Measurements from ENCODE around the gene GGT1.

DNA sequence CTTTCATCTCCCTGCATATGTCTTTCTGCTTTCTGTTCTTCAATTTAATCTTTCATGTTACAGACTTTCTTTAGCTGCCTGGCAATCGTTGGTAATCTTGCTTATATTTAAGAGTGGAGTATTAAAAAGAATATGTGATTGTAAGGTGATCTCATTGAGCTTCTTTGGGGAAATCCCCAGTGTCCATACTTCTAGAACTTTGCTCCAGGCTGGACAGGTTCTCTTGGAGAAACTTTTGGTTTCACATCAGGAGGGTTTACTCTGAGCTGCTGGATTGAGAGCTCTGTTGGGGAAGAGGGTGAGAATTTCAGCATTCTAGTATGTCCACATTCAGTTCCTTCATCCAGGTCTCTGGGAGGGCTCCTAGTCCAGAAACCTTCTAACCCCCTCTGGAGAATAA, 26.2 kb upstream of the GGT1 start:
- TF ChIP-seq, protein P1, sequence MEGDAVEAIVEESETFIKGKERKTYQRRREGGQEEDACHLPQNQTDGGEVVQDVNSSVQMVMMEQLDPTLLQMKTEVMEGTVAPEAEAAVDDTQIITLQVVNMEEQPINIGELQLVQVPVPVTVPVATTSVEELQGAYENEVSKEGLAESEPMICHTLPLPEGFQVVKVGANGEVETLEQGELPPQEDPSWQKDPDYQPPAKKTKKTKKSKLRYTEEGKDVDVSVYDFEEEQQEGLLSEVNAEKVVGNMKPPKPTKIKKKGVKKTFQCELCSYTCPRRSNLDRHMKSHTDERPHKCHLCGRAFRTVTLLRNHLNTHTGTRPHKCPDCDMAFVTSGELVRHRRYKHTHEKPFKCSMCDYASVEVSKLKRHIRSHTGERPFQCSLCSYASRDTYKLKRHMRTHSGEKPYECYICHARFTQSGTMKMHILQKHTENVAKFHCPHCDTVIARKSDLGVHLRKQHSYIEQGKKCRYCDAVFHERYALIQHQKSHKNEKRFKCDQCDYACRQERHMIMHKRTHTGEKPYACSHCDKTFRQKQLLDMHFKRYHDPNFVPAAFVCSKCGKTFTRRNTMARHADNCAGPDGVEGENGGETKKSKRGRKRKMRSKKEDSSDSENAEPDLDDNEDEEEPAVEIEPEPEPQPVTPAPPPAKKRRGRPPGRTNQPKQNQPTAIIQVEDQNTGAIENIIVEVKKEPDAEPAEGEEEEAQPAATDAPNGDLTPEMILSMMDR (tag by site-specific recombination; IDR thresholded peaks at IDR 0.05), result no peak
- TF ChIP-seq ZBTB8A (tag by site-specific recombination; IDR thresholded peaks at IDR 0.05) (no peak), WT1 (tag by site-specific recombination; IDR thresholded peaks at IDR 0.05) (no peak), ZNF274 (IDR thresholded peaks at IDR 0.05; ENCODE audit: low read length) (no peak), ZNF274 (tag by site-specific recombination; IDR thresholded peaks at IDR 0.05; ENCODE audit: borderline replicate concordance) (no peak), ZNF561 (tag by site-specific recombination; IDR thresholded peaks at IDR 0.05; ENCODE audit: borderline replicate concordance) (no peak), ZNF366 (tag by site-specific recombination; conservative IDR thresholded peaks at IDR 0.05) (no peak)
- TF ChIP-seq, protein P2, sequence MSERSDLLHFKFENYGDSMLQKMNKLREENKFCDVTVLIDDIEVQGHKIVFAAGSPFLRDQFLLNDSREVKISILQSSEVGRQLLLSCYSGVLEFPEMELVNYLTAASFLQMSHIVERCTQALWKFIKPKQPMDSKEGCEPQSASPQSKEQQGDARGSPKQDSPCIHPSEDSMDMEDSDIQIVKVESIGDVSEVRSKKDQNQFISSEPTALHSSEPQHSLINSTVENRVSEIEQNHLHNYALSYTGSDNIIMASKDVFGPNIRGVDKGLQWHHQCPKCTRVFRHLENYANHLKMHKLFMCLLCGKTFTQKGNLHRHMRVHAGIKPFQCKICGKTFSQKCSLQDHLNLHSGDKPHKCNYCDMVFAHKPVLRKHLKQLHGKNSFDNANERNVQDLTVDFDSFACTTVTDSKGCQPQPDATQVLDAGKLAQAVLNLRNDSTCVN (tag by site-specific recombination; optimal IDR thresholded peaks at IDR 0.05), result no peak
- TF ChIP-seq, protein P3, sequence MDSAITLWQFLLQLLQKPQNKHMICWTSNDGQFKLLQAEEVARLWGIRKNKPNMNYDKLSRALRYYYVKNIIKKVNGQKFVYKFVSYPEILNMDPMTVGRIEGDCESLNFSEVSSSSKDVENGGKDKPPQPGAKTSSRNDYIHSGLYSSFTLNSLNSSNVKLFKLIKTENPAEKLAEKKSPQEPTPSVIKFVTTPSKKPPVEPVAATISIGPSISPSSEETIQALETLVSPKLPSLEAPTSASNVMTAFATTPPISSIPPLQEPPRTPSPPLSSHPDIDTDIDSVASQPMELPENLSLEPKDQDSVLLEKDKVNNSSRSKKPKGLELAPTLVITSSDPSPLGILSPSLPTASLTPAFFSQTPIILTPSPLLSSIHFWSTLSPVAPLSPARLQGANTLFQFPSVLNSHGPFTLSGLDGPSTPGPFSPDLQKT (IDR thresholded peaks at IDR 0.05; ENCODE audit: borderline replicate concordance, low read depth, low read length), result no peak
